GM12864 (cell line): Measurements from ENCODE around the gene SLC7A9.

ENCODE experiments used
- DNase-seq: peaks from one replicate; pipeline ENCODE4 v3.0.0-alpha.2; 2011; ENCODE audit warnings: low read depth
- H3K4me3 ChIP-seq: 2 replicates; pipeline ENCODE4 v1.5.1; 2011; ENCODE audit warnings: mild to moderate bottlenecking, low read depth, low read length, control low read depth
- CTCF ChIP-seq: IDR thresholded peaks from 2 replicates; pipeline ENCODE4 v1.5.1; 2011; ENCODE audit warnings: low read depth, mild to moderate bottlenecking, moderate library complexity, low read length, control low read depth, inconsistent platforms; ENCODE audit errors: missing control alignments

SLC7A9 gene

GRCh38 chr19:32866061-32866460 lies 3.5 kb downstream of the SLC7A9 start:
- no peak overlapping the region for H3K4me3 ChIP-seq
- no peak for TF ChIP-seq CTCF
- DNase-seq = no peak

- DNase-seq = no peak
- no peak for TF ChIP-seq CTCF
- H3K4me3 ChIP-seq = no peak overlapping the region
These were observed 4.2 kb downstream of the SLC7A9 start for GRCh38 chr19:32865326-32865725.

GRCh38 chr19:32864318-32865007 lies 5.1 kb downstream of the SLC7A9 start:
- no peak for DNase-seq
- no peak overlapping the region for H3K4me3 ChIP-seq
- TF ChIP-seq CTCF = no peak

- TF ChIP-seq CTCF = no peak
- no peak for DNase-seq
- no peak overlapping the region for H3K4me3 ChIP-seq
These were observed 5.7 kb downstream of the SLC7A9 start for GRCh38 chr19:32863841-32864240.

GRCh38 chr19:32863301-32863700 lies 6.3 kb downstream of the SLC7A9 start:
- H3K4me3 ChIP-seq = no peak overlapping the region
- no peak for DNase-seq
- no peak for TF ChIP-seq CTCF

- no peak for DNase-seq
- no peak for TF ChIP-seq CTCF
- no peak overlapping the region for H3K4me3 ChIP-seq
These were observed 6.8 kb downstream of the SLC7A9 start for GRCh38 chr19:32862741-32863140.

GRCh38 chr19:32862173-32862572 lies 7.4 kb downstream of the SLC7A9 start:
- no peak for DNase-seq
- TF ChIP-seq CTCF = no peak
- H3K4me3 ChIP-seq = no peak overlapping the region
